Karpas-422 (cell line): ENCODE results near the gene RSPH9. TPM values are rescaled to one million over a fixed set of nuclear protein-coding genes. Genes with fewer than 3 reads are reported as not detected.

ENCODE experiments used
- DNase-seq: peaks from one replicate; pipeline ENCODE4 v3.0.0-alpha.2; 2015
- H2AFZ ChIP-seq: fragments of 200-600 bp; sonication (generic); 2 replicates; pipeline ENCODE4 v1.6.1; 2014; ENCODE audit warnings: antibody characterized with exemption, low read length, mixed read lengths
- H3K27ac ChIP-seq: fragments of 200-600 bp; sonication (generic); 2 replicates; pipeline ENCODE4 v1.5.1; 2014; ENCODE audit warnings: mild to moderate bottlenecking, low read length, moderate library complexity
- H3K27me3 ChIP-seq: fragments of 200-600 bp; sonication (generic); 2 replicates; pipeline ENCODE4 v1.6.1; 2014; ENCODE audit warnings: low read length, mixed read lengths
- H3K36me3 ChIP-seq: fragments of 200-600 bp; sonication (generic); 2 replicates; pipeline ENCODE4 v1.6.1; 2014; ENCODE audit warnings: low read length, mixed read lengths; ENCODE audit not compliant: insufficient read depth
- H3K4me1 ChIP-seq: fragments of 200-600 bp; sonication (generic); 2 replicates; pipeline ENCODE4 v1.6.1; 2014; ENCODE audit warnings: mild to moderate bottlenecking, low read length, mixed read lengths
- H3K4me2 ChIP-seq: fragments of 200-600 bp; sonication (generic); 2 replicates; pipeline ENCODE4 v1.6.1; 2014; ENCODE audit warnings: low read length, low read depth, mild to moderate bottlenecking; ENCODE audit not compliant: poor library complexity, severe bottlenecking
- H3K4me3 ChIP-seq: fragments of 200-600 bp; sonication (generic); 2 replicates; pipeline ENCODE4 v1.5.1; 2014; ENCODE audit warnings: mild to moderate bottlenecking, antibody characterized with exemption, low read length, mixed read lengths
- H3K79me2 ChIP-seq: fragments of 200-600 bp; sonication (generic); 2 replicates; pipeline ENCODE4 v1.6.1; 2014; ENCODE audit warnings: mild to moderate bottlenecking, low read length, mixed read lengths
- H3K9ac ChIP-seq: fragments of 200-600 bp; sonication (generic); 2 replicates; pipeline ENCODE4 v1.6.0; 2014; ENCODE audit warnings: low read length
- H3K9me2 ChIP-seq: fragments of 200-600 bp; sonication (generic), shearing (Covaris generic); replicated peaks from 2 replicates; pipeline ENCODE4 v1.6.0; 2014; ENCODE audit warnings: mild to moderate bottlenecking, low read length, moderate library complexity; ENCODE audit not compliant: insufficient read depth
- H3K9me3 ChIP-seq: fragments of 300-700, 200-600 bp; sonication (generic); 2 replicates; pipeline ENCODE4 v1.6.1; 2014; ENCODE audit warnings: low read length, mixed read lengths
- H4K20me1 ChIP-seq: fragments of 200-600 bp; sonication (generic); 2 replicates; pipeline ENCODE4 v1.6.1; 2014; ENCODE audit warnings: mild to moderate bottlenecking, antibody characterized with exemption, low read length, low read depth; ENCODE audit not compliant: insufficient read depth
- total RNA-seq: library from RNA; depleted of rRNA; stranded (reverse); fragments of >200 nt; shearing (Covaris generic); gene quantifications from 2 replicates; pipeline ENCODE4 v1.2.3, GENCODE V29; 2014; ENCODE audit warnings: low replicate concordance

Gene RSPH9
- total RNA-seq, 1 experiment from 2014 or later: not detected

GRCh38 chr6:43681303-43681702, 36.5 kb downstream of the RSPH9 start:
- H3K79me2 ChIP-seq: peaks cover 63% of the 10 kb centered on the region
- no peaks in the 10 kb centered on the region for H3K9me3 ChIP-seq
- H4K20me1 ChIP-seq: peaks cover 36% of the 10 kb centered on the region
- no peak overlapping the region for H3K9ac ChIP-seq
- DNase-seq: no peak
- peaks cover 16% of the 10 kb centered on the region; the same call in 1 of the 2 replicates for H3K36me3 ChIP-seq
- H3K4me1 ChIP-seq: peaks cover 35% of the 10 kb centered on the region
- no peaks in the 10 kb centered on the region for H3K27me3 ChIP-seq
- H3K9me2 ChIP-seq: no peaks in the 10 kb centered on the region
- no peak overlapping the region for H2AFZ ChIP-seq
- H3K4me3 ChIP-seq: no peak overlapping the region
- H3K27ac ChIP-seq: no peak overlapping the region
- no peak overlapping the region for H3K4me2 ChIP-seq

- Histone ChIP-seq H3K4me3 (no peak overlapping the region), H3K27me3 (no peaks in the 10 kb centered on the region), H3K9me3 (no peaks in the 10 kb centered on the region), H3K27ac (no peak overlapping the region), H4K20me1 (peaks cover 43% of the 10 kb centered on the region), H3K79me2 (peaks cover 75% of the 10 kb centered on the region), H3K36me3 (peaks cover 16% of the 10 kb centered on the region; the same call in 1 of the 2 replicates), H3K4me1 (peaks cover 43% of the 10 kb centered on the region), H2AFZ (no peak overlapping the region), H3K9ac (no peak overlapping the region), H3K9me2 (no peaks in the 10 kb centered on the region), H3K4me2 (no peak overlapping the region)
- DNase-seq: no peak
Observed at GRCh38 chr6:43682724-43683429, 38.0 kb downstream of the RSPH9 start.

GRCh38 chr6:43683708-43684455, 39.0 kb downstream of the RSPH9 start:
- Histone ChIP-seq H3K4me3 (peak overlapping the region; percentile 20; the same call in 1 of the 2 replicates), H4K20me1 (peaks cover 43% of the 10 kb centered on the region), H3K27me3 (no peaks in the 10 kb centered on the region), H3K36me3 (peaks cover 16% of the 10 kb centered on the region; the same call in 1 of the 2 replicates), H3K9ac (peak overlapping the region; percentile 51), H3K4me2 (peak overlapping the region; percentile 98), H3K4me1 (peaks cover 49% of the 10 kb centered on the region), H3K27ac (peak overlapping the region; percentile 79), H3K79me2 (peaks cover 75% of the 10 kb centered on the region), H2AFZ (no peak overlapping the region), H3K9me3 (no peaks in the 10 kb centered on the region), H3K9me2 (no peaks in the 10 kb centered on the region)
- DNase-seq: peak; percentile 68

GRCh38 chr6:43687079-43687436, 42.2 kb downstream of the RSPH9 start:
- H3K4me3 ChIP-seq: peak overlapping the region; percentile 83
- H3K27me3 ChIP-seq: no peaks in the 10 kb centered on the region
- H3K4me2 ChIP-seq: peak overlapping the region; percentile 98
- H3K9me3 ChIP-seq: no peaks in the 10 kb centered on the region
- peaks cover 9% of the 10 kb centered on the region; the same call in 1 of the 2 replicates for H3K36me3 ChIP-seq
- no peak for DNase-seq
- peaks cover 49% of the 10 kb centered on the region for H3K4me1 ChIP-seq
- peaks cover 28% of the 10 kb centered on the region; the same call in 1 of the 2 replicates for H4K20me1 ChIP-seq
- H3K79me2 ChIP-seq: peaks cover 54% of the 10 kb centered on the region
- H2AFZ ChIP-seq: peak overlapping the region; percentile 82; the same call in 1 of the 2 replicates
- peak overlapping the region; percentile 37; the same call in 1 of the 2 replicates for H3K27ac ChIP-seq
- H3K9me2 ChIP-seq: no peaks in the 10 kb centered on the region
- peak overlapping the region; percentile 80 for H3K9ac ChIP-seq

GRCh38 chr6:43687437-43688347, 42.9 kb downstream of the RSPH9 start, which contains the start of gene MRPS18A:
Gene MRPS18A (minus strand): TSS chr6:43687791. CDS start chr6:43687779, 12 bp downstream.
- H2AFZ ChIP-seq: peak within 1 kb of the TSS; percentile 82
- H3K27ac ChIP-seq: peak within 1 kb of the TSS; percentile 37; the same call in 1 of the 2 replicates
- H3K9me3 ChIP-seq: no peaks in the 10 kb centered on the region
- H3K9ac ChIP-seq: peak within 1 kb of the TSS; percentile 80
- no peaks in the 10 kb centered on the region for H3K9me2 ChIP-seq
- no peaks in the 10 kb centered on the region for H3K27me3 ChIP-seq
- H3K79me2 ChIP-seq: peaks cover 48% of the 10 kb centered on the region
- H3K4me1 ChIP-seq: peaks cover 49% of the 10 kb centered on the region
- H3K36me3 ChIP-seq: peaks cover 6% of the 10 kb centered on the region; the same call in 1 of the 2 replicates
- H3K4me2 ChIP-seq: peak within 1 kb of the TSS; percentile 98
- peak within 1 kb of the TSS; percentile 83 for H3K4me3 ChIP-seq
- peak; percentile 92 for DNase-seq
- peaks cover 24% of the 10 kb centered on the region; the same call in 1 of the 2 replicates for H4K20me1 ChIP-seq

GRCh38 chr6:43689421-43689820, 44.6 kb downstream of the RSPH9 start:
- Histone ChIP-seq H3K36me3 (no peaks in the 10 kb centered on the region), H3K4me2 (no peak overlapping the region), H3K27ac (no peak overlapping the region), H3K9me3 (no peaks in the 10 kb centered on the region), H3K27me3 (no peaks in the 10 kb centered on the region), H2AFZ (no peak overlapping the region), H3K9ac (no peak overlapping the region), H3K4me3 (no peak overlapping the region), H3K4me1 (peaks cover 33% of the 10 kb centered on the region), H4K20me1 (0 out of 2 replicates have a peak, but pooled peaks cover 13% of the 10 kb centered on the region), H3K9me2 (no peaks in the 10 kb centered on the region), H3K79me2 (peaks cover 30% of the 10 kb centered on the region)
- DNase-seq: no peak

- H4K20me1 ChIP-seq: no peaks in the 10 kb centered on the region
Observed at GRCh38 chr6:43695215-43695966, 50.6 kb downstream of the RSPH9 start.

More at GRCh38 chr6:43695215-43695966, 50.6 kb downstream of the RSPH9 start:
- no peak overlapping the region for H3K27ac ChIP-seq
- H3K36me3 ChIP-seq: no peaks in the 10 kb centered on the region
- no peaks in the 10 kb centered on the region for H3K79me2 ChIP-seq
- no peak for DNase-seq
- no peak overlapping the region for H3K4me2 ChIP-seq
- H2AFZ ChIP-seq: no peak overlapping the region
- no peaks in the 10 kb centered on the region for H3K9me3 ChIP-seq
- no peaks in the 10 kb centered on the region for H3K9me2 ChIP-seq
- H3K27me3 ChIP-seq: no peaks in the 10 kb centered on the region
- no peaks in the 10 kb centered on the region for H3K4me1 ChIP-seq
- H3K9ac ChIP-seq: no peak overlapping the region
- no peak overlapping the region for H3K4me3 ChIP-seq
